Right lobe of liver (tissue), 6 donors: ENCODE measurements around the gene AADAT. TPM values are rescaled to one million over a fixed set of nuclear protein-coding genes. Genes with fewer than 3 reads are reported as not detected.

Source experiments
- ATAC-seq, 4 donors: fragments of 200-7000 bp; cut with Tn5 transposase; one replicate each; pipeline ENCODE4 v1.9.1; 2020; ENCODE audit warnings: mild to moderate bottlenecking in 4 of 4, moderate library complexity in 4 of 4
- DNase-seq, 3 donors: peaks; one replicate each; pipeline ENCODE4 v3.0.0-alpha.2; 2020
- H3K27ac ChIP-seq, 3 donors: fragments of 200-600 bp; one replicate each; pipeline ENCODE4 v1.8.0; 2022
- H3K27me3 ChIP-seq, 2 donors: fragments of 200-600 bp; one replicate each; pipeline ENCODE4 v1.8.0; 2022
- H3K36me3 ChIP-seq, 4 donors: fragments of 200-600 bp; sonication (generic) in 1 of 4; one replicate each; pipeline versions ENCODE4 v1.5.1 to v1.8.0; 2017 to 2022; ENCODE audit warnings: control low read depth in 1 of 4
- H3K4me1 ChIP-seq, 4 donors: fragments of 200-600 bp; sonication (generic) in 1 of 4; one replicate each; pipeline versions ENCODE4 v1.5.1 to v1.8.0; 2017 to 2022; ENCODE audit warnings: control low read depth in 1 of 4
- H3K4me3 ChIP-seq, 3 donors: fragments of 200-600 bp; one replicate each; pipeline ENCODE4 v1.8.0; 2022
- H3K9me3 ChIP-seq, 4 donors: fragments of 200-600 bp; sonication (generic) in 1 of 4; one replicate each; pipeline versions ENCODE4 v1.5.1 to v1.8.0; 2017 to 2022; ENCODE audit warnings: control low read depth in 1 of 4
- CTCF ChIP-seq, 4 donors: fragments of 200-600 bp in 3 of 4; fragments of 450-650 bp in 1 of 4; IDR thresholded peaks; one replicate each; pipeline versions ENCODE4 v1.5.1 to v1.8.0; 2016 to 2022; ENCODE audit warnings: antibody characterized with exemption in 4 of 4, mild to moderate bottlenecking in 2 of 4
- POLR2A ChIP-seq: fragments of 450-650 bp; IDR thresholded peaks from one replicate; pipeline ENCODE4 v1.6.1; 2017; ENCODE audit warnings: antibody characterized with exemption, mild to moderate bottlenecking
- WGBS: methylation state at CpG from one replicate; pipeline ENCODE4 v1.1.6; 2018; ENCODE audit warnings: low coverage, low lambda C conversion rate; ENCODE audit not compliant: insufficient coverage; ENCODE audit errors: missing lambda C conversion rate; 5-methylcytosine and 5-hydroxymethylcytosine counted together
- intact Hi-C, 2 donors: fragments of 100-400 bp; cut with DNase I; formaldehyde crosslinking; loops; one replicate each; pipeline versions ENCODE4 v1.11.2 to v1.14.1; 2022
- long read RNA-seq: library from polyadenylated mRNA; unstranded; transcript quantifications from one replicate; pipeline ENCODE4 v2.0.0, GENCODE V29; 2019
- total RNA-seq, 6 experiments: library from RNA; depleted of rRNA in 2 of 6; stranded (reverse); fragments of >200 nt in 2 of 6; fragmentation: NEBNext Ultra II Directional in 3 of 6; extraction: Animal tissue kit (Norgen Biotek cat#: 25700) in 3 of 6; gene quantifications; one replicate each; pipeline versions ENCODE4 v1.1.0 to v1.2.4, GENCODE V29; 2016 to 2023
- donor health status: DM: no; HTN: yes; CAD: no.
- donor health status: DM: no; HTN: no; CAD: no.
- donor health status: DM: no; HTN: no; CAD: no.
- donor health status: DM: no; HTN: yes; CAD: no.
- donor health status: DM: no; HTN: yes; CAD: no.

Gene AADAT
- total RNA-seq, result 10 to 100 TPM in 4 of 6 experiments, 1 to 10 TPM in 2; 5.6 to 43.3 (median 19.5) TPM
- long read RNA-seq, transcript AADAT-201 (13 exons, 2,261 nt), result major isoform, 9 of 13 reads
- long read RNA-seq, partial matches to known transcripts, result 2 of 13 reads
- long read RNA-seq, other reads (novel, unspliced or antisense), result 2 of 13 reads

DNA sequence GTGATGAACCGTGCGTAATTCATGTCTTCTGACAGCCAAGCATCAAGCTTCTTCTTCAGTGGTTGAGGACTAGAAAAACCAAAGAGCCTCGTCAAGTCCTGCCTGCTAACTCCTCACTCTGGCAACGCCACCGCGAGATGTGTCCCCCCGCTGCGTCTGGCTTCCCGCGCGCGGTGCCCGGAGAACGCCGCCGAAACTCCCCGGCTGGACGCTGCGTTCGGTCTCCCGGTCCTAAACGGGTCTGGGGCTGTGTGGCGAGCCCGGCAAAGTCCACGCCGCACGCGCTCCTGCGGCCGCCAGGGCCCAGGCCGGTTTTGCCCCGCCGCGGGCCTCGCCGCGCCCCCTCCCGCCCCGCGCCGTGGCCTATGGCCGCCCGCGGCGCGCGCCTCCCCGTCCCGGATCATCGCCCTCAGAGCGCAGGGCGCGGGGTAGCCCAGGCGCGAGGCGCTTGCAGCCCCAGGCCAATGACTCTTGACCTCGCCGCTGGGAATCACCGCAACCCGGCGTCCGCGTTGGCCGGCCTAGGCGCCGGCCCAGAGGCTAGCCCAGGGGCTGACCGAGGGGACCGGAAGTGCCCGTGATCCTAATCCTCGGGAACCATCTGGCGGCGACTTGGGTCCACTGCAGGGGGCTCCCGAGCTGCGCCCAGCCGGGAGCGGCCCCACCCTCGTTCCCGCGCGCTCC lies at the start of gene AADAT:
Gene AADAT (minus strand): TSS at position 289 of the 684 bp plus-strand sequence. CDS start 266 bp downstream, at position 23.
- 0% methylated on average over 1 of the region's 80 CpGs for WGBS
- Histone ChIP-seq H3K36me3 (peaks cover 0 to 3% (median 0%) of the 10 kb centered on the region in 4 donors), H3K4me3 (peak within 1 kb of the TSS; percentile 53 to 66 (median 62)), H3K27ac (peak within 1 kb of the TSS; percentile 38 to 74 (median 65)), H3K4me1 (peaks cover 0 to 18% (median 0%) of the 10 kb centered on the region in 4 donors), H3K9me3 (no peaks in the 10 kb centered on the region), H3K27me3 (no peaks in the 10 kb centered on the region)
- TF ChIP-seq POLR2A, result peak; percentile 32
- peak; percentile 77 to 92 (median 86) for TF ChIP-seq CTCF (IDR thresholded peaks at IDR 0.05)
- DNase-seq (peak; percentile 92 to 96 (median 95)), ATAC-seq (peak; percentile 95 to 98 (median 98))
- intact Hi-C loops, result no loop called here

GRCh38 chr4:170138580-170139194 lies 48.9 kb upstream of the AADAT start:
- WGBS, result 3% methylated on average over 15 of the region's 15 CpGs
- Histone ChIP-seq H3K27me3 (no peaks in the 10 kb centered on the region), H3K27ac (no peak overlapping the region), H3K36me3 (no peaks in the 10 kb centered on the region), H3K9me3 (no peaks in the 10 kb centered on the region), H3K4me3 (no peak overlapping the region), H3K4me1 (no peaks in the 10 kb centered on the region)
- intact Hi-C loops, result no loop called here
- TF ChIP-seq POLR2A (no peak), CTCF (IDR thresholded peaks at IDR 0.05) (peak; percentile 52 to 84 (median 78))
- ATAC-seq (peak; percentile 84 to 93 (median 92)), DNase-seq (peak; percentile 60 to 62 (median 62))

DNA sequence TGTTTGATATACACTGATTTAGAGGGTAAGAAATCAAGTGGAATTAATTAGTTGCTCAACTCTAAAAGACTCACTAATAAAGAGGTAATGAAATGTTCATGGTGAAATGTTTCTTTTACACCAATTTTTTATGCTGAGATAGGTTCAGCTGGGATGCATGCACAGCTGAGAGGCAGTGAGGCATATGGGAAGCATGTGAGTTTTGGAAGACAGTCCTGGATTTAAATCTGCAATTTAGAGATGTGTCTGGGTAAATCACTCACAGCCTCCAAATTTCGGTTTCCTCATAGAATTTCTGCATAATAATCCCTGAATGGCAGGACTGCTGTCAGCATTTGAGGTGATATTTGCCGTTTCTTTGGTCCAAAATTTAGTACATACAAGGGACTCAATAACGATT lies 48.2 kb upstream of the AADAT start:
- H3K9me3 ChIP-seq, result no peaks in the 10 kb centered on the region
- intact Hi-C loops, result no loop called here

DNA sequence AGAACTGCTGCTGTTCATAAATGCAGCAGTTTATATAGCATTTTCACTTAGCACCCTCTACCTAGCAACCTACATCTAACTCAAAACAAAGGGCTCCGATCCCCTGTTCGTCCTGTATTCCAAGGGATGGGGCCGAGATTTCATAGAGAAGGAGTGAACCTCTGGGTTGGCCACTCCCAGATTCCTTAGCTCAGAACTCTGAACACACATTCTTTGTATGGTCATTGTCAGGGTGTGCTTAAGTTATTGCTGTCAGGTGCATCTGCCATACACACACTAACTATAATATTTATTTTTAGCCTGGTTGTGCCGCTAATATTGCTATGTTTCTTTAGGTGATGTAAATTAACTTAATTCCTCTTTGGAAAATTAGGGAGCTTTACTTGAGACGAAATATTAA lies 47.7 kb upstream of the AADAT start:
- Histone ChIP-seq H3K9me3 (no peaks in the 10 kb centered on the region), H3K4me1 (no peaks in the 10 kb centered on the region), H3K36me3 (no peaks in the 10 kb centered on the region), H3K27ac (no peak overlapping the region), H3K27me3 (no peaks in the 10 kb centered on the region), H3K4me3 (no peak overlapping the region)
- WGBS, result 57% methylated on average over 2 of the region's 5 CpGs
- DNase-seq, result no peak
- intact Hi-C loops, result no loop called here
- ATAC-seq, result no peak
- TF ChIP-seq POLR2A (no peak), CTCF (IDR thresholded peaks at IDR 0.05) (no peak)

More for the DNA sequence above, 48.2 kb upstream of the AADAT start:
- no peak for ATAC-seq
- Histone ChIP-seq H3K4me3 (no peak overlapping the region), H3K4me1 (no peaks in the 10 kb centered on the region), H3K27ac (no peak overlapping the region), H3K27me3 (no peaks in the 10 kb centered on the region), H3K36me3 (no peaks in the 10 kb centered on the region)
- no peak for TF ChIP-seq POLR2A
- TF ChIP-seq CTCF (IDR thresholded peaks at IDR 0.05), result no peak
- no peak for DNase-seq
- WGBS, result 48% methylated on average over 3 of the region's 3 CpGs
